Upper lobe of right lung (tissue), 1 donor: ENCODE measurements around the gene OR5AN1. TPM values are rescaled to one million over a fixed set of nuclear protein-coding genes. Genes with fewer than 3 reads are reported as not detected.

ENCODE experiments used
- ATAC-seq: fragments of 200-7000 bp; cut with Tn5 transposase; one replicate; pipeline ENCODE4 v1.9.1; 2020; ENCODE audit warnings: mild to moderate bottlenecking, moderate library complexity
- DNase-seq: peaks from one replicate; pipeline ENCODE4 v3.0.0-alpha.2; 2020
- H3K27ac ChIP-seq: fragments of 200-600 bp; one replicate; pipeline ENCODE4 v1.8.0; 2022
- H3K27me3 ChIP-seq: fragments of 200-600 bp; one replicate; pipeline ENCODE4 v1.8.0; 2022; ENCODE audit warnings: mild to moderate bottlenecking
- H3K36me3 ChIP-seq: fragments of 200-600 bp; one replicate; pipeline ENCODE4 v1.8.0; 2022
- H3K4me1 ChIP-seq: fragments of 200-600 bp; one replicate; pipeline ENCODE4 v1.8.0; 2022
- H3K4me3 ChIP-seq: fragments of 200-600 bp; one replicate; pipeline ENCODE4 v1.8.0; 2022; ENCODE audit warnings: mild to moderate bottlenecking
- H3K9me3 ChIP-seq: fragments of 200-600 bp; one replicate; pipeline ENCODE4 v1.8.0; 2022
- CTCF ChIP-seq: fragments of 200-600 bp; IDR thresholded peaks from one replicate; pipeline ENCODE4 v1.8.0; 2022; ENCODE audit warnings: antibody characterized with exemption
- intact Hi-C: fragments of 100-400 bp; cut with DNase I; formaldehyde crosslinking; loops from one replicate; pipeline ENCODE4 v1.11.0; 2022
- total RNA-seq: library from RNA; stranded (reverse); fragmentation: NEBNext Ultra II Directional; extraction: Animal tissue kit (Norgen Biotek cat#: 25700); gene quantifications from one replicate; pipeline ENCODE4 v1.2.1, GENCODE V29; 2021
- donor health status: DM: no; HTN: yes; CAD: no; lungs with severe emphysema.

The OR5AN1 gene
- total RNA-seq, 1 donor from 2014 or later, result not detected

GRCh38 chr11:59394186-59394585 lies 35.5 kb downstream of the OR5AN1 start:
- intact Hi-C loops, result no loop called here
- no peak for TF ChIP-seq CTCF
- DNase-seq, result no peak

DNA sequence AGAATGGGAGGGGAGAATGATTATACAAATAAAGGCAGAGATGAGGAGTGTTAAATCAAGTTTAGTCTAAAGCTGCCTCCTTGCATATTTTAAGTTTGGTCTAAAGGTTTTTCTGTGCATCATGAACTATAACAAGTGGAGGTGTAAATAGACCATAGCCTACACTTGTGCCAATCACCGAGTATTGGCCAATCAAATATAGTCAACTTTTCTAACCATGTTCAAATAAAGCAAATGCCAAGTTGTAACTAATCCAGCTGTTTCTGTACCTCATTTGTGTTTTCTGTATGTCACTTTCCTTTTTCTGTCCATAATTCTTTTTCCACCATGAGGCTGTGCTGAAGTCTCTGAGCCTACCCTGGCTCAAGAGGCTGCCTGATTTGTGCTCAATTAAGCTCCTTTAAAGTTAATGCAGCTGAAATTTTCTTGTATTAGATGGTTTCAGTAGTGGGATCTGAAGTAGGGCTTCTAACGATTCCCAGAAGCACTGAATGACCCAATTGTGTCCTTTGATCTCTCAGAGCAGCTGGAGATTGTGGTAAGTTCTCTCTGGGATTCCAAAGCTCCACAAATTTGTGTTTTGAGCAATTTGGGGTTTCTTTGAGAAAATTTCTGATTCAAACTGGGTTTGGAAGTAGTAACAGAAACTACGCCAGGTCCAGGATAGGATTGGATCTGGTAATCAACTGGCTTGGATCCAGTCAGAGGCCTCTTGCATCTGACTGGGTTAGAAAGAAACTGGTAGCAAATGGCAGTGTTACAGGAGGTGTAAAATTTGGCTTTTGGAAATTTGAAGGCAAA lies 42.0 kb downstream of the OR5AN1 start:
- Histone ChIP-seq H3K4me1 (no peaks in the 10 kb centered on the region), H3K27ac (no peak overlapping the region), H3K4me3 (no peak overlapping the region), H3K9me3 (no peaks in the 10 kb centered on the region), H3K36me3 (no peaks in the 10 kb centered on the region), H3K27me3 (no peaks in the 10 kb centered on the region)
- no peak for ATAC-seq
- TF ChIP-seq CTCF, result no peak
- no peak for DNase-seq
- intact Hi-C loops, result no loop called here

More at GRCh38 chr11:59394186-59394585, 35.5 kb downstream of the OR5AN1 start:
- Histone ChIP-seq H3K36me3 (no peaks in the 10 kb centered on the region), H3K4me3 (no peak overlapping the region), H3K4me1 (no peaks in the 10 kb centered on the region), H3K27ac (no peak overlapping the region), H3K27me3 (no peaks in the 10 kb centered on the region), H3K9me3 (no peaks in the 10 kb centered on the region)
- ATAC-seq, result no peak

DNA sequence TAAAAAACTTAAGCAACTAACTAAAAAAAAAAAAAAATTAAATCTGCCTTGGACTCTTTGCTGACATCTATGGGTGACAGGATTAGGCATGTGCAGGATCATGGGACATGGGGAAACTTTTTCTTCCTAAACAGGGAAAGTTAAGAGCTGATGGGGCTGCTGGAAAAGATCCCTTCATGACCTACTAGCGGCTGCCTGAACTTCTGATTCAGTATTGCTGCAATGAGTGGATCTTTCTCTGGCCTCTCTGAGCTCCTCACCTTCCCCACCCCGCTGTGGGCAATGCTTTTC lies 42.5 kb downstream of the OR5AN1 start:
- ATAC-seq, result no peak
- no peak for TF ChIP-seq CTCF

DNA sequence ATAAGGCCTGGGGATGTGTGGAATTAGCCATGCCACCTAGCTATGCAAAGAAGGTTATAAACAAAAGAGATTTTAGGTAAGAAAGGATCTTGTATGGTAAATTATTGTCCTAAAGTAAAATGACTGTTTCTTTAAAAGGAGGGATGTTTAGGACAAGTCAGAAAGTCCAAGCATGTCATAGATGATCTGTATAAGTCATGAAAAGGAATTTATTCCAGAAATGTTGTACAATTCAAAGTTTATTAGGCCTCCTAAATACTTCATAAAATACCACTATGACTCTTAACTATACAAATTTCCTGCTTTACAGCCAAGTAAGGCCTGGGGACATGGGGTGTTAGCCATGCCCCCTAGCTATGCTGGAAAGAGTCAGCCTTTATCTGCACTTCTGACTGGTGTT lies 44.9 kb downstream of the OR5AN1 start:
- ATAC-seq (no peak), DNase-seq (no peak)
- H3K9me3 ChIP-seq, result no peaks in the 10 kb centered on the region
- H3K27ac ChIP-seq, result no peak overlapping the region
- intact Hi-C loops, result no loop called here
- no peak overlapping the region for H3K4me3 ChIP-seq
- H3K36me3 ChIP-seq, result no peaks in the 10 kb centered on the region
- H3K27me3 ChIP-seq, result no peaks in the 10 kb centered on the region
- no peaks in the 10 kb centered on the region for H3K4me1 ChIP-seq
- TF ChIP-seq CTCF, result no peak

More for the DNA sequence above, 42.5 kb downstream of the OR5AN1 start:
- intact Hi-C loops, result no loop called here
- H3K4me1 ChIP-seq, result no peaks in the 10 kb centered on the region
- H3K36me3 ChIP-seq, result no peaks in the 10 kb centered on the region
- no peak overlapping the region for H3K4me3 ChIP-seq
- H3K27me3 ChIP-seq, result no peaks in the 10 kb centered on the region
- H3K9me3 ChIP-seq, result no peaks in the 10 kb centered on the region
- H3K27ac ChIP-seq, result no peak overlapping the region
- no peak for DNase-seq

- H3K4me3 ChIP-seq, result no peak overlapping the region
- H3K36me3 ChIP-seq, result no peaks in the 10 kb centered on the region
- TF ChIP-seq CTCF, result no peak
- no peaks in the 10 kb centered on the region for H3K27me3 ChIP-seq
- intact Hi-C loops, result no loop called here
- no peaks in the 10 kb centered on the region for H3K9me3 ChIP-seq
- no peak for ATAC-seq
- no peak for DNase-seq
- no peak overlapping the region for H3K27ac ChIP-seq
- H3K4me1 ChIP-seq, result no peaks in the 10 kb centered on the region
Measured at GRCh38 chr11:59413646-59414045, 55.0 kb downstream of the OR5AN1 start.

DNA sequence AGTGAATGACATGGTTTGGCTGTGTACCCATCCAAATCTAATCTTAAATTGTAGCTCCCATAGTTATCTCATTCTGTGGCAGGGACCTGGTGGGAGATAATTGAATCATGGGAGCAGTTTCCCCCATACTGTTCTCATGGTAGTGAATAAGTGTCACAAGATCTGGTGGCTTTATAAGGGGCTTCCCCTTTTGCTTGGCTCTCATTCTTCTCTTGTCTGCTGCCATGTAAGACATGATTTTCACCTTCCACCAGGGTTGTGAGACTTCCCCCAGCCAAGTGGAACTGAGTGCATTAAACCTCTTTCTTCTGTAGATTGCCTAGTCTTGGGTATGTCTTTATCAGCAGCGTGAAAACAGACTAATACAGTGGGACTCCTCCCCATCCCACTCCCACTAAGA lies 56.4 kb downstream of the OR5AN1 start:
- DNase-seq, result no peak
- Histone ChIP-seq H3K27me3 (peaks cover 5% of the 10 kb centered on the region), H3K36me3 (no peaks in the 10 kb centered on the region), H3K4me3 (no peak overlapping the region), H3K27ac (no peak overlapping the region), H3K9me3 (no peaks in the 10 kb centered on the region), H3K4me1 (no peaks in the 10 kb centered on the region)
- ATAC-seq, result no peak
- TF ChIP-seq CTCF, result no peak
- intact Hi-C loops, result no loop called here
